Kidney (tissue), 14 donors: ENCODE data around the gene MPRIP. TPM values are rescaled to one million over a fixed set of nuclear protein-coding genes. Genes with fewer than 3 reads are reported as not detected.

Experiments used
- DNase-seq, 5 donors: peaks; one replicate each; pipeline ENCODE4 v3.0.0-alpha.2; 2013 to 2020
- FAIRE-seq: peaks from 2 replicates; lab custom pipeline; 2012; peaks lifted over from hg19 to GRCh38; lab: Jason Lieb, UNC
- H3K27ac ChIP-seq, 2 donors: one replicate each; pipeline ENCODE4 v1.7.0; 2013; ENCODE audit warnings: low read depth in 2 of 2, low read length in 2 of 2, inconsistent platforms in 1 of 2
- H3K27me3 ChIP-seq: one replicate; pipeline ENCODE4 v1.7.1; 2013; ENCODE audit warnings: low read length, inconsistent platforms; ENCODE audit not compliant: control insufficient read depth, insufficient read depth
- H3K36me3 ChIP-seq, 3 donors: one replicate each; pipeline versions ENCODE4 v1.7.0 to v1.7.1; 2013; ENCODE audit warnings: low read length in 3 of 3, control low read depth in 1 of 3, inconsistent platforms in 1 of 3; ENCODE audit not compliant: insufficient read depth in 3 of 3, control insufficient read depth in 2 of 3
- H3K4me1 ChIP-seq, 3 donors: one replicate each; pipeline versions ENCODE4 v1.7.0 to v1.7.1; 2013; ENCODE audit warnings: low read length in 3 of 3, inconsistent platforms in 1 of 3, low read depth in 1 of 3; ENCODE audit not compliant: control insufficient read depth in 2 of 3, insufficient read depth in 2 of 3
- H3K4me3 ChIP-seq, 3 donors: one replicate each; pipeline versions ENCODE4 v1.7.0 to v1.8.1; 2013; ENCODE audit warnings: low read length in 3 of 3, control low read depth in 1 of 3, inconsistent platforms in 1 of 3
- H3K9ac ChIP-seq, 3 donors: one replicate each; pipeline versions ENCODE4 v1.7.0 to v1.7.1; 2013; ENCODE audit warnings: low read length in 3 of 3, control low read depth in 1 of 3, inconsistent platforms in 1 of 3
- H3K9me3 ChIP-seq, 3 donors: one replicate each; pipeline versions ENCODE4 v1.7.0 to v1.7.1; 2013; ENCODE audit warnings: low read length in 3 of 3, control low read depth in 1 of 3, inconsistent platforms in 1 of 3; ENCODE audit not compliant: control insufficient read depth in 2 of 3, insufficient read depth in 1 of 3
- intact Hi-C: fragments of 100-400 bp; cut with DNase I; formaldehyde crosslinking; loops from one replicate; pipeline ENCODE4 v1.11.1; 2022
- polyA plus RNA-seq: library from polyadenylated mRNA; stranded (reverse); fragments of 350-450 nt; fragmentation: Illumina TruSeq; extraction: RNeasy Lipid Tissue Mini Kit (QIAGEN cat#74804); gene quantifications from one replicate; pipeline ENCODE4 v1.2.3, GENCODE V29; 2014; ENCODE audit warnings: low read depth, low replicate concordance; ENCODE audit not compliant: insufficient read depth
- total RNA-seq: library from RNA; stranded (reverse); fragmentation: NEBNext Ultra II Directional; extraction: Animal tissue kit (Norgen Biotek cat#: 25700); gene quantifications from one replicate; pipeline ENCODE4 v1.2.1, GENCODE V29; 2021
- TF ChIP-seq, protein P1 (sequence below): IDR thresholded peaks from 3 replicates; pipeline ENCODE4 v1.5.1; 2012; ENCODE audit warnings: mild to moderate bottlenecking, moderate library complexity, borderline replicate concordance; ENCODE audit not compliant: insufficient read depth; ENCODE audit errors: extremely low read depth
- donor health status: control.
- donor health status: control.
- donor health status: control.
- donor health status: control.
- donor health status: control.
- donor health status: DM: yes; HTN: yes; CAD: no.
- donor health status: Normal renal cell carcinoma (clear cell type).

Gene MPRIP
- total and polyA plus RNA-seq, 2 donors from 2014 or later = 120 to 250 TPM

DNA sequence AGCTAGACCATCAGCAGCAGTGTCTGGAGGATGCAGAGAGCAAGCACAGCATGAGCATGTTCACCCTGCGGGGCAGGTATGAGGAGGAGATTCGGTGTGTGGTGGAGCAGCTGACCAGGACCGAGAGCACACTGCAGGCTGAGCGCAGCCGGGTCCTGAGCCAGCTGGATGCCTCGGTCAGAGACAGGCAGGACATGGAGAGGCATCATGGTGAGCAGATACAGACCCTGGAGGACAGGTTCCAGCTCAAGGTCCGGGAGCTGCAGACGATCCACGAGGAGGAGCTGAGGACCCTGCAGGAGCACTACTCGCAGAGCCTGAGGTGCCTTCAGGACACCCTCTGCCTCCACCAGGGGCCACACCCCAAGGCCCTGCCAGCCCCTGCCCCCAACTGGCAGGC is 125.1 kb downstream of the MPRIP start:
- DNase-seq (no peak), FAIRE-seq (no peak)
- Histone ChIP-seq H3K9ac (no peak overlapping the region), H3K36me3 (peaks cover 2 to 55% (median 33%) of the 10 kb centered on the region in 3 donors), H3K9me3 (no peaks in the 10 kb centered on the region), H3K4me1 (peaks cover 0 to 3% (median 0%) of the 10 kb centered on the region in 3 donors), H3K27me3 (no peaks in the 10 kb centered on the region), H3K27ac (no peak overlapping the region), H3K4me3 (no peak overlapping the region)
- TF ChIP-seq, protein P1, sequence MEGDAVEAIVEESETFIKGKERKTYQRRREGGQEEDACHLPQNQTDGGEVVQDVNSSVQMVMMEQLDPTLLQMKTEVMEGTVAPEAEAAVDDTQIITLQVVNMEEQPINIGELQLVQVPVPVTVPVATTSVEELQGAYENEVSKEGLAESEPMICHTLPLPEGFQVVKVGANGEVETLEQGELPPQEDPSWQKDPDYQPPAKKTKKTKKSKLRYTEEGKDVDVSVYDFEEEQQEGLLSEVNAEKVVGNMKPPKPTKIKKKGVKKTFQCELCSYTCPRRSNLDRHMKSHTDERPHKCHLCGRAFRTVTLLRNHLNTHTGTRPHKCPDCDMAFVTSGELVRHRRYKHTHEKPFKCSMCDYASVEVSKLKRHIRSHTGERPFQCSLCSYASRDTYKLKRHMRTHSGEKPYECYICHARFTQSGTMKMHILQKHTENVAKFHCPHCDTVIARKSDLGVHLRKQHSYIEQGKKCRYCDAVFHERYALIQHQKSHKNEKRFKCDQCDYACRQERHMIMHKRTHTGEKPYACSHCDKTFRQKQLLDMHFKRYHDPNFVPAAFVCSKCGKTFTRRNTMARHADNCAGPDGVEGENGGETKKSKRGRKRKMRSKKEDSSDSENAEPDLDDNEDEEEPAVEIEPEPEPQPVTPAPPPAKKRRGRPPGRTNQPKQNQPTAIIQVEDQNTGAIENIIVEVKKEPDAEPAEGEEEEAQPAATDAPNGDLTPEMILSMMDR = no peak
- intact Hi-C loops = no loop called here

DNA sequence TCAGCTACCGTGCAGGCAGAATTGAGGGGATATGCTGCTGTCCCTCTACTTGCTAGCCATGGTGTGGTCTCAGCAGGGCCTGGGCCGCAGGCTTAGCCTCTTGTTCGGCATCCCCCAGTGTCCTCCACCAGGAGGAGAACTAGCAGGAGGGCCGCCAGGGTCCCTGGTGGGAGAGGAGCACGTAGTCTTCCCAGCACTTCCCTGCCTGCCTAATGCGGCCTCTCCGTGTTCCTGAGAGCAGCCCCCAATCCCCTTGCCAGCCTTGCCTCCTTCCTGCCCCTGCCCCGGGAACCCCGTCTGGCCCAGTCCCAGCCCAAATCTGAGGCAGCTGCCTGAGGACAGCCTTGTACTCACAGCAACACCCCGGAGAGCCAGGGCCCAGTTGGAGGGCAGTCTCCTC is 125.7 kb downstream of the MPRIP start:
- FAIRE-seq (no peak), DNase-seq (no peak)
- H3K4me3 ChIP-seq = no peak overlapping the region
- no peaks in the 10 kb centered on the region for H3K9me3 ChIP-seq
- TF ChIP-seq, protein P1 = no peak
- H3K27me3 ChIP-seq = no peaks in the 10 kb centered on the region
- intact Hi-C loops = no loop called here
- peaks cover 0 to 3% (median 0%) of the 10 kb centered on the region in 3 donors for H3K4me1 ChIP-seq
- no peak overlapping the region for H3K9ac ChIP-seq
- H3K36me3 ChIP-seq = peaks cover 2 to 55% (median 28%) of the 10 kb centered on the region in 3 donors
- no peak overlapping the region for H3K27ac ChIP-seq

DNA sequence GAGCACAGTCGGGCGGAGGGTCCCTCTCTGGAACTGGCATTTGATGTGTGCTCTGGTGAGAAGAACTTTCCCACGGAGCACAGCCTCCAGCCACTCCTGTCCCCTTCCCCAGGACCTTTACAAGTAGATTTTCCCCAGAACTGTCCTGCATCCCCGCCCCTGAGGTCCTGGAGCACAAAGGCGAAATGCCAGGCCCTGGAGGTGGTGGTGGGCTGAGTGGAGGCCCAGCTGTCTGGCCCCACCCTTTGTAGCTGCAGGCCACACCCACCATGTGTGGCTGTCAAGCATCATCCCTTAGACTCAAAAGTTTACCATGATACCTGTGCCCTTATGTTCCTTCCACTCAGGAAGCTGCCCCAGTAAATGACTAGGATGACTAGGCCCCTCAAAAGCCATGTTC is 126.1 kb downstream of the MPRIP start:
- Histone ChIP-seq H3K4me3 (no peak overlapping the region), H3K36me3 (peaks cover 2 to 57% (median 28%) of the 10 kb centered on the region in 3 donors), H3K4me1 (peaks cover 0 to 7% (median 0%) of the 10 kb centered on the region in 3 donors), H3K27me3 (no peaks in the 10 kb centered on the region), H3K9me3 (no peaks in the 10 kb centered on the region), H3K27ac (no peak overlapping the region), H3K9ac (no peak overlapping the region)
- FAIRE-seq = no peak
- intact Hi-C loops = no loop called here
- TF ChIP-seq, protein P1 = no peak
- DNase-seq = no peak

DNA sequence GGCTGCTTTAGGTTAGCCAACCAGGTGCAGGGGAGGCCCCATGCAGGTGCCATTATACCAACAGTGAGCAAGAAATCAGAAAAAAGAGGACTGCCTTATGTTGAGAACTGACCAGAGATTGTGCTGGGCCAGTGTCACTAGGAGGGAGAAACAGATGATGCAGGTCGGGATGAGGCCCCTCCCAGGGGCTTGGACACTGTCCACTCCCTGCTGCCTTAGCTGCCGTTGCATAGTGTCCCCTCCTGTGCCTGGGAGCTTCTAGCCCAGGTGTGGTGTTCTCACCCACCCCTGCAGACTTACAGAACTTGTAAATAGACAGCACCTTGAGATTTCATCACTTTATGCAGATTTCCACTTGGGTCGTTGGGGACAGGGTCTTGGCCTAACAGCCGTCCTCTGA is 127.1 kb downstream of the MPRIP start:
- H3K27ac ChIP-seq = no peak overlapping the region
- no peak overlapping the region for H3K4me3 ChIP-seq
- H3K36me3 ChIP-seq = peaks cover 5 to 61% (median 34%) of the 10 kb centered on the region in 3 donors
- no peaks in the 10 kb centered on the region for H3K27me3 ChIP-seq
- H3K4me1 ChIP-seq = peaks cover 0 to 7% (median 0%) of the 10 kb centered on the region in 3 donors
- intact Hi-C loops = no loop called here
- FAIRE-seq = no peak
- H3K9me3 ChIP-seq = no peaks in the 10 kb centered on the region
- no peak for DNase-seq
- no peak overlapping the region for H3K9ac ChIP-seq
- TF ChIP-seq, protein P1 = no peak
